Esophagus (tissue), 2 donors: ENCODE measurements around the gene DNAJB8. TPM values are rescaled to one million over a fixed set of nuclear protein-coding genes. Genes with fewer than 3 reads are reported as not detected.

Experiments
- H3K27ac ChIP-seq, 2 donors: one replicate each; pipeline ENCODE4 v1.5.1; 2013; ENCODE audit warnings: low read depth in 2 of 2, mild to moderate bottlenecking in 2 of 2, inconsistent platforms in 1 of 2, low read length in 1 of 2, moderate library complexity in 1 of 2
- H3K27me3 ChIP-seq, 2 donors: one replicate each; pipeline ENCODE4 v1.6.1; 2013; ENCODE audit warnings: low read length in 2 of 2, control low read depth in 1 of 2, mild to moderate bottlenecking in 1 of 2; ENCODE audit not compliant: insufficient read depth in 2 of 2, control insufficient read depth in 1 of 2
- H3K36me3 ChIP-seq, 2 donors: one replicate each; pipeline ENCODE4 v1.6.1; 2013; ENCODE audit warnings: low read length in 1 of 2; ENCODE audit not compliant: control insufficient read depth in 2 of 2, insufficient read depth in 2 of 2
- H3K4me1 ChIP-seq, 2 donors: one replicate each; pipeline ENCODE4 v1.6.1; 2013; ENCODE audit warnings: low read length in 1 of 2; ENCODE audit not compliant: control insufficient read depth in 2 of 2, insufficient read depth in 2 of 2
- H3K4me3 ChIP-seq, 2 donors: one replicate each; pipeline ENCODE4 v1.5.1; 2013; ENCODE audit warnings: low read length in 2 of 2, mild to moderate bottlenecking in 2 of 2, low read depth in 1 of 2, moderate library complexity in 1 of 2
- H3K9me3 ChIP-seq, 2 donors: one replicate each; pipeline ENCODE4 v1.6.1; 2013; ENCODE audit warnings: mild to moderate bottlenecking in 2 of 2, low read depth in 1 of 2, low read length in 1 of 2, moderate library complexity in 1 of 2; ENCODE audit not compliant: control insufficient read depth in 2 of 2, insufficient read depth in 1 of 2
- WGBS, 2 donors: extraction: QIAGEN DNeasy Blood & Tissue Kit; methylation state at CpG; one replicate each; pipeline ENCODE4 v1.1.7; 2013; 5-methylcytosine and 5-hydroxymethylcytosine counted together
- polyA plus RNA-seq, 2 donors: library from polyadenylated mRNA; stranded (reverse); fragments of 200-250 nt; gene quantifications; one replicate each; pipeline ENCODE4 v1.2.3, GENCODE V29; 2013
- donor health status: healthy with polysubstance abuse.
- donor health status: Bipolar disorder and iron deficiency.

DNAJB8 gene
- not detected for polyA plus RNA-seq

- Histone ChIP-seq H3K9me3 (no peaks in the 10 kb centered on the region), H3K36me3 (no peaks in the 10 kb centered on the region), H3K27ac (no peak within 1 kb of the TSS), H3K4me1 (peaks cover 0 to 2% of the 10 kb centered on the region in 2 donors), H3K4me3 (no peak within 1 kb of the TSS), H3K27me3 (no peaks in the 10 kb centered on the region)
- 82 to 83% methylated on average over 14 of the region's 14 CpGs for WGBS, 2 donors
Measured at GRCh38 chr3:128466840-128467541, at the start of gene DNAJB8. Gene DNAJB8, minus strand, starts transcription at chr3:128466890. Its CDS starts 3,645 bp downstream, at chr3:128463245.

GRCh38 chr3:128515967-128516366 is 49.3 kb upstream of the DNAJB8 start:
- H3K4me3 ChIP-seq: no peak overlapping the region
- WGBS, 2 donors: 88 to 91% methylated on average over 1 of the region's 1 CpG
- no peaks in the 10 kb centered on the region for H3K4me1 ChIP-seq
- H3K36me3 ChIP-seq: no peaks in the 10 kb centered on the region
- no peaks in the 10 kb centered on the region for H3K9me3 ChIP-seq
- H3K27ac ChIP-seq: no peak overlapping the region
- peaks cover 0 to 2% of the 10 kb centered on the region in 2 donors for H3K27me3 ChIP-seq

- Histone ChIP-seq H3K27me3 (no peaks in the 10 kb centered on the region), H3K36me3 (no peaks in the 10 kb centered on the region), H3K4me1 (no peaks in the 10 kb centered on the region), H3K4me3 (no peak overlapping the region), H3K27ac (no peak overlapping the region), H3K9me3 (no peaks in the 10 kb centered on the region)
- WGBS, 2 donors: 87 to 95% methylated on average over 5 of the region's 5 CpGs
Measured at GRCh38 chr3:128508852-128509251, 42.2 kb upstream of the DNAJB8 start.

- no peak overlapping the region for H3K4me3 ChIP-seq
- H3K4me1 ChIP-seq: no peaks in the 10 kb centered on the region
- no peaks in the 10 kb centered on the region for H3K9me3 ChIP-seq
- no peak overlapping the region for H3K27ac ChIP-seq
- no peaks in the 10 kb centered on the region for H3K36me3 ChIP-seq
- H3K27me3 ChIP-seq: no peaks in the 10 kb centered on the region
- 61% methylated on average over 2 of the region's 2 CpGs for WGBS, 2 donors
Measured at GRCh38 chr3:128506754-128507153, 40.1 kb upstream of the DNAJB8 start.

GRCh38 chr3:128505771-128506170 is 39.1 kb upstream of the DNAJB8 start:
- WGBS, 2 donors: 93 to 95% methylated on average over 3 of the region's 3 CpGs
- Histone ChIP-seq H3K36me3 (no peaks in the 10 kb centered on the region), H3K9me3 (no peaks in the 10 kb centered on the region), H3K27me3 (no peaks in the 10 kb centered on the region), H3K4me1 (no peaks in the 10 kb centered on the region), H3K27ac (no peak overlapping the region), H3K4me3 (no peak overlapping the region)

- H3K27ac ChIP-seq: no peak overlapping the region
- WGBS, 2 donors: 84 to 86% methylated on average over 12 of the region's 12 CpGs
- H3K4me3 ChIP-seq: no peak overlapping the region
- no peaks in the 10 kb centered on the region for H3K9me3 ChIP-seq
- no peaks in the 10 kb centered on the region for H3K36me3 ChIP-seq
- H3K4me1 ChIP-seq: no peaks in the 10 kb centered on the region
- no peaks in the 10 kb centered on the region for H3K27me3 ChIP-seq
Measured at GRCh38 chr3:128504963-128505730, 38.5 kb upstream of the DNAJB8 start.

GRCh38 chr3:128504533-128504915 is 37.8 kb upstream of the DNAJB8 start:
- Histone ChIP-seq H3K9me3 (no peaks in the 10 kb centered on the region), H3K4me1 (no peaks in the 10 kb centered on the region), H3K27me3 (peaks cover 0 to 3% of the 10 kb centered on the region in 2 donors), H3K27ac (no peak overlapping the region), H3K4me3 (no peak overlapping the region), H3K36me3 (no peaks in the 10 kb centered on the region)
- WGBS, 2 donors: 91 to 93% methylated on average over 8 of the region's 8 CpGs

- Histone ChIP-seq H3K4me3 (no peak overlapping the region), H3K27me3 (peaks cover 5 to 6% of the 10 kb centered on the region in 2 donors), H3K4me1 (no peaks in the 10 kb centered on the region), H3K36me3 (no peaks in the 10 kb centered on the region), H3K27ac (no peak overlapping the region), H3K9me3 (no peaks in the 10 kb centered on the region)
- 88 to 89% methylated on average over 10 of the region's 10 CpGs for WGBS, 2 donors
Measured at GRCh38 chr3:128503751-128504532, 37.3 kb upstream of the DNAJB8 start.

- peaks cover 5 to 6% of the 10 kb centered on the region in 2 donors for H3K27me3 ChIP-seq
- no peaks in the 10 kb centered on the region for H3K9me3 ChIP-seq
- H3K4me3 ChIP-seq: no peak overlapping the region
- no peaks in the 10 kb centered on the region for H3K4me1 ChIP-seq
- H3K27ac ChIP-seq: no peak overlapping the region
- H3K36me3 ChIP-seq: no peaks in the 10 kb centered on the region
- WGBS, 2 donors: 84 to 85% methylated on average over 12 of the region's 12 CpGs
Measured at GRCh38 chr3:128503164-128503651, 36.5 kb upstream of the DNAJB8 start.
